Measurements from ENCODE around the gene ARL15. TPM values are rescaled to one million over a fixed set of nuclear protein-coding genes. Genes with fewer than 3 reads are reported as not detected.

ARL15 gene
- total and polyA plus RNA-seq, 2 donors (not counting 1 experiment from before 2014, with no cell fraction given) = 5.8 to 20.5 TPM

DNA sequence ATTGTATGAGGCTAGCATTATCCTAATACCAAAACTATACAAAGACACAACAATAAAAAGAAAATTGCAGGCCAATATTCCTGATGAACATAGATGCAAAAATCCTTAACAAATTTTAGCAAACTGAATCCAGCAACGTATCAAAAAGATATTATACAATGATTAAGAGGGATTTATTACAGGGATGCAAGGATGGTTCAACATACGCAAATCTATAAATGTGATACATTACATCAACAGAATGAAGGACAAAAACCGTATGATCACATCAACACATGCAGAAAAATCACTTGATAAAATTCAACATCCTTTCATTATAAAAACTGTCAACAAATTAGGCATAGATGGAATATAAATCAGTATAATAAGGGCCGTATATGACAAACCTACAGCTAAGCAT, 27.1 kb upstream of the ARL15 start:
- POLR2A ChIA-PET = no interaction called here
- Mint-ChIP-seq H3K4me3 (no peak overlapping the region), H3K27ac (no peak overlapping the region), H3K27me3 (peaks cover 22% of the 10 kb centered on the region), H3K9me3 (ENCODE audit: insufficient read depth) (peaks cover 16% of the 10 kb centered on the region), H3K4me1 (no peaks in the 10 kb centered on the region)
- no peak overlapping the region for H3K4me2 ChIP-seq (replicated peaks; ENCODE audit: low read depth, low read length, poor library complexity, severe bottlenecking)
- no peak overlapping the region for H3K4me3 ChIP-seq (ENCODE audit: control extremely low read depth in 1 of 5, extremely low read depth in 1 of 5, insufficient read depth in 1 of 5, low read depth in 2 of 5, low read length in 4 of 5)
- DNase-seq = no peak
- intact Hi-C loops (cut with micrococcal nuclease) = no loop called here
- TF ChIP-seq, protein P1, sequence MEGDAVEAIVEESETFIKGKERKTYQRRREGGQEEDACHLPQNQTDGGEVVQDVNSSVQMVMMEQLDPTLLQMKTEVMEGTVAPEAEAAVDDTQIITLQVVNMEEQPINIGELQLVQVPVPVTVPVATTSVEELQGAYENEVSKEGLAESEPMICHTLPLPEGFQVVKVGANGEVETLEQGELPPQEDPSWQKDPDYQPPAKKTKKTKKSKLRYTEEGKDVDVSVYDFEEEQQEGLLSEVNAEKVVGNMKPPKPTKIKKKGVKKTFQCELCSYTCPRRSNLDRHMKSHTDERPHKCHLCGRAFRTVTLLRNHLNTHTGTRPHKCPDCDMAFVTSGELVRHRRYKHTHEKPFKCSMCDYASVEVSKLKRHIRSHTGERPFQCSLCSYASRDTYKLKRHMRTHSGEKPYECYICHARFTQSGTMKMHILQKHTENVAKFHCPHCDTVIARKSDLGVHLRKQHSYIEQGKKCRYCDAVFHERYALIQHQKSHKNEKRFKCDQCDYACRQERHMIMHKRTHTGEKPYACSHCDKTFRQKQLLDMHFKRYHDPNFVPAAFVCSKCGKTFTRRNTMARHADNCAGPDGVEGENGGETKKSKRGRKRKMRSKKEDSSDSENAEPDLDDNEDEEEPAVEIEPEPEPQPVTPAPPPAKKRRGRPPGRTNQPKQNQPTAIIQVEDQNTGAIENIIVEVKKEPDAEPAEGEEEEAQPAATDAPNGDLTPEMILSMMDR (IDR thresholded peaks at IDR 0.05) = no peak
- no peak for TF ChIP-seq EZH2 (IDR thresholded peaks at IDR 0.05; ENCODE audit: borderline replicate concordance, insufficient read depth, low read depth, low read length, poor library complexity, severe bottlenecking)
- no peak overlapping the region for H2AFZ ChIP-seq (ENCODE audit: insufficient read depth, low read depth, low read length, poor library complexity, severe bottlenecking)
- no peaks in the 10 kb centered on the region for H3K4me1 ChIP-seq (ENCODE audit: control insufficient read depth in 2 of 2, insufficient read depth in 2 of 2, low read length in 2 of 2)
- peaks cover 0 to 14% (median 7%) of the 10 kb centered on the region in 3 donors for H3K9me3 ChIP-seq (ENCODE audit: control extremely low read depth in 1 of 3, control insufficient read depth in 2 of 3, insufficient read depth in 1 of 3, low read length in 2 of 3)
- H3K36me3 ChIP-seq (replicated peaks in 1 of 2; ENCODE audit: control extremely low read depth in 1 of 2, control insufficient read depth in 1 of 2, extremely low read depth in 1 of 2, insufficient read depth in 2 of 2, low read length in 1 of 2) = no peaks in the 10 kb centered on the region
- no peak overlapping the region for H3K9ac ChIP-seq (ENCODE audit: low read length)
- no peak overlapping the region for H3K27ac ChIP-seq (ENCODE audit: low read length in 2 of 2)
- peaks cover 0 to 6% (median 0%) of the 10 kb centered on the region in 4 experiments for H3K27me3 ChIP-seq (replicated peaks in 1 of 4; ENCODE audit: control extremely low read depth in 1 of 4, control insufficient read depth in 3 of 4, insufficient read depth in 4 of 4, low read length in 3 of 4)
- no CpG with 5 or more reads among the region's 4 CpGs for WGBS (ENCODE audit: insufficient coverage)
- CTCF ChIA-PET = no interaction called here
- ATAC-seq (ENCODE audit: low read depth) = no peak
- no peaks in the 10 kb centered on the region for H4K20me1 ChIP-seq (ENCODE audit: control insufficient read depth, insufficient read depth, low read length, poor library complexity, severe bottlenecking)
- no peaks in the 10 kb centered on the region for H3K79me2 ChIP-seq (ENCODE audit: control insufficient read depth, insufficient read depth, low read length)

DNA sequence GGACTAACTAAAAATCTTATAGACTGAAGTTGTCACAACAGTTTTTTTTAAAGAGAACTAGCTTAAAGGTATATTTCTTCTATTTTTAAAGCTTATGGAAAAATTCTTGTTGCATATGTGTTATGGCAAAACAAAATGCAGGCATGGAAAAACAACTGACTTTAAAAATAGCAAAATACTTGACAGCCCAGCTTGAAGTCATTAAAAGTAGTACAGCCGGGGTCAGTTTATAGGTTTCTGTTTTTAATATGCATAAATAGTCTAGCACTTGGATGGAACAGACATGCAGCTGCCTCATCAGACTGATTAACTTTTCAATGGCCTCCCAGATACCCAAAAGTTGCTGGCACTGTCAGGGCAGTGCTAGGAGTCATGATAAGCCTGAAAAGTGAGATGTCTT, 22.3 kb upstream of the ARL15 start:
- no peak overlapping the region for H3K4me3 Mint-ChIP-seq
- no peak for TF ChIP-seq EZH2 (IDR thresholded peaks at IDR 0.05; ENCODE audit: borderline replicate concordance, insufficient read depth, low read depth, low read length, poor library complexity, severe bottlenecking)
- TF ChIP-seq, protein P1 (IDR thresholded peaks at IDR 0.05) = no peak
- Histone ChIP-seq H3K9ac (ENCODE audit: low read length) (no peak overlapping the region), H4K20me1 (ENCODE audit: control insufficient read depth, insufficient read depth, low read length, poor library complexity, severe bottlenecking) (no peaks in the 10 kb centered on the region), H3K4me1 (ENCODE audit: control insufficient read depth in 2 of 2, insufficient read depth in 2 of 2, low read length in 2 of 2) (no peaks in the 10 kb centered on the region), H2AFZ (ENCODE audit: insufficient read depth, low read depth, low read length, poor library complexity, severe bottlenecking) (no peak overlapping the region), H3K36me3 (replicated peaks in 1 of 2; ENCODE audit: control extremely low read depth in 1 of 2, control insufficient read depth in 1 of 2, extremely low read depth in 1 of 2, insufficient read depth in 2 of 2, low read length in 1 of 2) (no peaks in the 10 kb centered on the region), H3K79me2 (ENCODE audit: control insufficient read depth, insufficient read depth, low read length) (no peaks in the 10 kb centered on the region), H3K27me3 (replicated peaks in 1 of 4; ENCODE audit: control extremely low read depth in 1 of 4, control insufficient read depth in 3 of 4, insufficient read depth in 4 of 4, low read length in 3 of 4) (peaks cover 0 to 6% (median 3%) of the 10 kb centered on the region in 4 experiments), H3K27ac (ENCODE audit: low read length in 2 of 2) (no peak overlapping the region), H3K4me3 (ENCODE audit: control extremely low read depth in 1 of 5, extremely low read depth in 1 of 5, insufficient read depth in 1 of 5, low read depth in 2 of 5, low read length in 4 of 5) (no peak overlapping the region), H3K4me2 (replicated peaks; ENCODE audit: low read depth, low read length, poor library complexity, severe bottlenecking) (no peak overlapping the region), H3K9me3 (ENCODE audit: control extremely low read depth in 1 of 3, control insufficient read depth in 2 of 3, insufficient read depth in 1 of 3, low read length in 2 of 3) (peaks cover 0 to 10% (median 7%) of the 10 kb centered on the region in 3 donors)
- ATAC-seq (ENCODE audit: low read depth) (no peak), DNase-seq (no peak)
- peaks cover 10% of the 10 kb centered on the region for H3K9me3 Mint-ChIP-seq (ENCODE audit: insufficient read depth)
- peaks cover 41% of the 10 kb centered on the region for H3K27me3 Mint-ChIP-seq
- no peaks in the 10 kb centered on the region for H3K4me1 Mint-ChIP-seq
- intact Hi-C loops (cut with micrococcal nuclease) = no loop called here
- CTCF ChIA-PET = no interaction called here
- no CpG with 5 or more reads among the region's 1 CpG for WGBS (ENCODE audit: insufficient coverage)
- no peak overlapping the region for H3K27ac Mint-ChIP-seq
- POLR2A ChIA-PET = no interaction called here

Data from B cell (primary cell).